ENCODE data around the gene CYP2W1.
"Not testable (repeated sequence)": the region's sequence is repeated elsewhere in the genome, so short reads cannot be mapped to it uniquely, and the experiment has no call there.

Gene CYP2W1

GRCh38 chr7:995571-995970 is 12.6 kb downstream of the CYP2W1 start:
- in situ Hi-C loops (cut with MboI; ENCODE audit: low sequenced_read_pairs), result loop anchor here (10.0 kb wide), 2 partner anchors 49 to 159 kb away; partner anchors contain the start of gene GPR146

GRCh38 chr7:996079-996872 is 13.3 kb downstream of the CYP2W1 start:
- in situ Hi-C loops (cut with MboI; ENCODE audit: low sequenced_read_pairs), result loop anchor here (10.0 kb wide), 2 partner anchors 49 to 159 kb away; partner anchors contain the start of gene GPR146

- in situ Hi-C loops (cut with MboI; ENCODE audit: low sequenced_read_pairs), result loop anchor here (10.0 kb wide), 2 partner anchors 47 to 157 kb away; partner anchors contain the start of gene GPR146
Measured at GRCh38 chr7:997404-998395, 14.7 kb downstream of the CYP2W1 start.

- in situ Hi-C loops (cut with MboI; ENCODE audit: low sequenced_read_pairs), result loop anchor here (10.0 kb wide), 2 partner anchors 45 to 155 kb away; partner anchors contain the start of gene GPR146
Measured at GRCh38 chr7:999149-999879, 16.3 kb downstream of the CYP2W1 start.

- in situ Hi-C loops (cut with MboI; ENCODE audit: low sequenced_read_pairs), result loop anchor here (10.0 kb wide), 2 partner anchors 45 to 155 kb away; partner anchors contain the start of gene GPR146
Measured at GRCh38 chr7:999941-1000935, 17.3 kb downstream of the CYP2W1 start.

- in situ Hi-C loops (cut with MboI; ENCODE audit: low sequenced_read_pairs), result not testable (repeated sequence)
Measured at GRCh38 chr7:1001069-1001770, 18.2 kb downstream of the CYP2W1 start.

GRCh38 chr7:1002026-1002425 is 19.0 kb downstream of the CYP2W1 start:
- in situ Hi-C loops (cut with MboI; ENCODE audit: low sequenced_read_pairs), result not testable (repeated sequence)

- in situ Hi-C loops (cut with MboI; ENCODE audit: low sequenced_read_pairs), result not testable (repeated sequence)
Measured at GRCh38 chr7:1002445-1002844, 19.5 kb downstream of the CYP2W1 start.

GRCh38 chr7:1004018-1004852 is 21.3 kb downstream of the CYP2W1 start:
- in situ Hi-C loops (cut with MboI; ENCODE audit: low sequenced_read_pairs), result no loop called here

- in situ Hi-C loops (cut with MboI; ENCODE audit: low sequenced_read_pairs), result no loop called here
Measured at GRCh38 chr7:1005303-1005702, 22.3 kb downstream of the CYP2W1 start.

GRCh38 chr7:1007901-1008300 is 24.9 kb downstream of the CYP2W1 start:
- in situ Hi-C loops (cut with MboI; ENCODE audit: low sequenced_read_pairs), result no loop called here

GRCh38 chr7:1008733-1009363 is 25.9 kb downstream of the CYP2W1 start:
- in situ Hi-C loops (cut with MboI; ENCODE audit: low sequenced_read_pairs), result no loop called here

GRCh38 chr7:1009747-1010146 is 26.8 kb downstream of the CYP2W1 start:
- in situ Hi-C loops (cut with MboI; ENCODE audit: low sequenced_read_pairs), result no loop called here

GRCh38 chr7:1010226-1010625 is 27.2 kb downstream of the CYP2W1 start:
- in situ Hi-C loops (cut with MboI; ENCODE audit: low sequenced_read_pairs), result no loop called here

GRCh38 chr7:1011297-1012003 is 28.5 kb downstream of the CYP2W1 start:
- in situ Hi-C loops (cut with MboI; ENCODE audit: low sequenced_read_pairs), result no loop called here

- in situ Hi-C loops (cut with MboI; ENCODE audit: low sequenced_read_pairs), result no loop called here
Measured at GRCh38 chr7:1012004-1012715, 29.2 kb downstream of the CYP2W1 start.
